ENCODE results near the gene COQ4.
"Not testable (repeated sequence)": the region's sequence is repeated elsewhere in the genome, so short reads cannot be mapped to it uniquely, and the experiment has no call there.

Gene COQ4

DNA sequence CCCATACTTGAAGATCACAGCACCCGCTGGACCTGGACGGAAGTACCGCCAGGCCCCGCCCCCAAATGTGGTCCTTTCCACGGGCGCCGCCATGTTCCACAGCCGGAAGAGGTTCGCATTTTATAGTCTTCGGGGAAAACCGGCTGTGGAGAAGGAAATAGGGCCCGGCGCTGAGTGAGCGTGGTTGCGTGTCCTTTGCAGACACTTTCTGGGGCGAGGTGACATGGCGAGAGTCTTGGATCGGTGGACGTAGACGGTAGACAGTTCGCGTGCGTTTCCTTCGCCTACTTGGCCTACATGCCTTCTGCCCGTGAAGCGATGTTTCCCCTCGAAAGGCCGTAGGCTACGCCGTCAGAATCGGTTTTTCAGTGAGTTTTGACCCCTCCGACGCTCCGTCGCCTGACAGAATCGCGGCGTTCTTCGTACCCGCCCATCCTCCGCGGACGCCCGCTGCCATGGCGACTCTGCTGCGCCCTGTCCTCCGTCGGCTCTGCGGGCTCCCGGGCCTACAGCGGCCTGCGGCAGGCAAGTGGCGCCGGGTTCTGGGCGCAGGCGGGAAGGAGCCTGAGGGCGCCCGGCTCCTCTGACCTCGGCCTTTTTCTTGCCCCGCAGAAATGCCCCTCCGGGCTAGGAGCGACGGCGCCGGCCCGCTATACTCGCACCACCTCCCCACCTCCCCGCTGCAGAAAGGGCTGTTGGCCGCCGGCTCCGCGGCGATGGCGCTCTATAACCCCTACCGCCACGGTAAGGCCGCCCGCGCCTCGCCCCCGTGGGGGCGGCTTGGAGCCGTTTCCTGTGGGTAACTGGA lies at the start of gene COQ4, which contains the start of gene TRUB2:
TSS of gene COQ4 (plus strand) at position 436 of the 808 bp plus-strand sequence. CDS start at position 456, 20 bp downstream.
TSS of gene TRUB2 (minus strand) at position 44 of the 808 bp plus-strand sequence. CDS start at position 5, 39 bp downstream.
- DNase-seq (ENCODE audit: low read depth) = peak; percentile 88

- no peak for DNase-seq (ENCODE audit: low read depth)
These were observed 48.4 kb upstream of the COQ4 start for GRCh38 chr9:128274245-128274644.

- no peak for DNase-seq (ENCODE audit: low read depth)
These were observed 47.2 kb upstream of the COQ4 start, which contains the start of gene GOLGA2 for GRCh38 chr9:128275198-128276007. Gene GOLGA2, minus strand, starts transcription at chr9:128276007. Its CDS starts 31 bp downstream, at chr9:128275976.

DNA sequence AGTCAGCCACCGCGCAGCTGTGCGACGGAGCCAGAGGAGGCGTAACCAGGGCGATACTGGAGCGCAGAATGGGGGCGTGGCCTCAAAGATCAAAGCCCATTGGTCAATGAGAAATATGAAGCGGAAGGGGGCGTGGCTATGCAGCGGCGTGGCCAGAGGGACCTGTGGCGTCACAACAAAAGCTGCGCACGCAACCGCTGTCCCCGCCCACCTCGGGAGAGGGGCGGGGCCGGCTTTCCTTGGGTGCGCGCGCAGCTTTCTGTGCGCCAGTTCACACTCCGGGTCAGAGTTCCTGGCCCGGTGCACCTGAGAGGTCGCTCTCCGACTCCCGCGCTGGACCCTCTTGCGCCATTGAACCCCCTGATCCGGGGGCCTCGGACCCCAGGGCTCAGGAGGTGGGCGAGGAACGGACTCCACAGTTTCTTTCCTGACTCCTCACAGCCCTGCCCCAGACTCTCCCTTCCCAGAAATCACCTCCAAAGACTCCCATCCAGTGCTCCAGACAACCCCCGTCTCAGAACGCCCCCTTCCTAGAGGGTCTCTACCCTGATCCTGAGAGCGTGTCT lies 46.5 kb upstream of the COQ4 start, which contains the start of gene SWI5:
TSS of gene SWI5 (plus strand) at position 269 of the 566 bp plus-strand sequence.
- peak; percentile 99 for DNase-seq (ENCODE audit: low read depth)

DNA sequence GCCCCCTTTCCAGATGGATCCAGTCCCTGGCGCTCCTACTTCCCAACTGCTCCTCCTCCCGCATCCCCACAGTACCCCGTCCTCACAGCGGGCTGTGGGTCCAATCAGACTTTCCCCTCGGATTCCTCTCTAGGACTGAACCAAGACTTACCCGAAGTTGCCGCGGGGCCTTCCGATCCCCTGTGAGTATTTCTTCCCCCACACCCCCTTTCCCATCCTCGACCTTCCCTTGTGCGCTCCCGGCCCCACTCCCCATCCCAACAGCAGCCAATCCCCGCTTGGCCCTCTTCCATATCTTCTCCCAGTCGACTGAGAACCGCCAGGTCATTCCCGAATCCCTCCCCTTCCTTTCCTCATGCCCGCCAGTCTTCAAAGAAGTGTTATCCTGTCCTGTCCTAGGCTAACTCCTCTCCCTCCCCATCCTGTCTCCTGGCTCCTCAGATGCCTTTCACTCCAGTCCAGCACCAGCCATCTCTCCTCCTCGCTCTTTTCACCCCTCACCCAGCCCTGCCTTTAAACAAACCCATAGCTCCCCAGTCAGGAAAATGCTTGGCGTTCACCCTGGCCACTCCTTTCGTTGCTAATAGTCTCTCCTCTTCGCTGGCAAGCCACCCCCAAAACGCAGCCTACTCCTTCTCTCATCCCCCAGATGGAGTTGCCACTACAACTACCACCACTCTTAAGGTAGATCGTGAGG lies 45.9 kb upstream of the COQ4 start:
- DNase-seq (ENCODE audit: low read depth) = no peak

DNA sequence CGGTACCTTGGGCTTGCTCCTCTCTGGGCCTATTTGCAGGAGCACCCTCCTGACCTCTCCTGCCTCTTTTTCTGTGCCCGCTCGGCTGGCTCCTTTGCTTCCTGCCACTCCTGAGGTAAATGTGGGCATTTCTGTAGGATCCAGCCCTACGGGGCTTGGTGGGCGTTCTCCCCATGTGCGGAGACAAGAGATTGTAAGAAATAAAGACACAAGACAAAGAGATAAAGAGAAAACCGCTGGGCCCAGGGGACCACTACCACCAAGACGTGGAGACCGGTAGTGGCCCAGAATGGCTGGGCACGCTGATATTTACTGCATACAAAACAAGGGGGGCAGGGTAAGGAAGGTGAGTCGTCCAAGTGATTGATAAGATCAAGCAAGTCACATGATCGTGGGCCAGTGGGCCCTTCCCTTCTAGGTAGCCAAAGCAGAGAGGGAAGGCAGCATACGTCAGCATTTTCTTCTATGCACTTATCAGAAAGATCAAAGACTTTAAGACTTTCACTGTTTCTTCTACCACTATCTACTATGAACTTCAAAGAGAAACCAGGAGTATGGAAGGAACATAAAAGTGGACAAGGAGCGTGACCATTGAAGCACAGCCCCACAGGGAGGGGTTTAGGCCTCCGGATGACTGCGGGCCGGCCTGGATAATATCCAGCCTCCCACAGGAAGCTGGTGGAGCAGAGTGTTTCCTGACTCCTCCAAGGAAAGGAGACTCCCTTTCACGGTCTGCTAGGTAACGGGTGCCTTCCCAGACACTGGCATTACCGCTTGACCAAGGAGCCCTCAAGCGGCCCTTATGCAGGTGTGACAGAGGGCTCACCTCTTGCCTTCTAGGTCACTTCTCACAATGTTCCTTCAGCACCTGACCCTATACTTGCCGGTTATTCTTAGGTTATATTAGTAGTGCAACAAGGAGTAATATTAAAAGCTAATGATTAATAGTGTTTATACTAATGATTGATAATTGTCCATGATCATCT lies 43.3 kb upstream of the COQ4 start:
- not testable (repeated sequence) for DNase-seq (ENCODE audit: low read depth)

GRCh38 chr9:128280084-128280622 lies 42.5 kb upstream of the COQ4 start:
- DNase-seq (ENCODE audit: low read depth) = no peak

DNA sequence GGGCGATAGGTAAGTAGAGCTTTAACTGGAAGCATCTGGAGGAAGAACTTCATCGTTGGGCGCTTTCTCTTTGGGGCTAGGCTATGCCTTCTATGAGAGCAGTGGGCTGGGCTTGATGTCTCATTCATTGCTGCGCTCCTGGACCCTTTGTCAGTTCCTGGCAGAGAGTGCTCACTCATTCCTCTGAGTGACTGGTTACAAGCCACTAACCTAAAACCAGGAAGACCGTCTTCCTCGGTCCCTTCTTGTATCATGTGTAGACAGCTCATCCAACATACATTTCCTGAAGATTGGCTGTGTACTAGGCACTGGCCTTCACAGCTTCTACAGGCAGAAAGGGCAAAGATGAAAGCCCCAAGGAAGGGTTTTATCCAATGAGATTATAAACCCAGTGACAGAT lies 40.1 kb upstream of the COQ4 start:
- no peak for DNase-seq (ENCODE audit: low read depth)

- no peak for DNase-seq (ENCODE audit: low read depth)
These were observed 37.4 kb upstream of the COQ4 start for GRCh38 chr9:128285033-128285784.

DNA sequence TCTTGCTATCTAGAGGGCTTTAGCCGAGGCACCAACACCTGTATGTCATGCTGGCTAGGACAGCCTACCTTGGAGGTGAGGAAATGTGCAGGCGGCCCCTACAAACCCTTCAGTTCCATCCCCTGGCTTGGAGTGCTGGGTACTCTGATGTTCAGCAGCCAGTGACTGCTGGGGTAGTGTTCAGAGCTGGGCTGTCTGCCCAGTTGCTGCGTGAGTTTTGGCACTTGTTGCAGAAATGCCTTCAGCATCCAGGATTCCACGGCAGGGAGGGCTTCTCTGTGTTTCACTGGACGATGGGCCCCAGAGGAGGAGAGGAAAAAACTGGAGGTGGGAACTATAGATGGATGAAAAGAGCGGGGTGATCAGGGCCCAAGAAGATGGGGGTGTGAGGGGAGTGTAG lies 36.2 kb upstream of the COQ4 start:
- DNase-seq (ENCODE audit: low read depth) = no peak

- no peak for DNase-seq (ENCODE audit: low read depth)
These were observed 34.2 kb upstream of the COQ4 start for GRCh38 chr9:128288273-128289004.

GRCh38 chr9:128292009-128292408 lies 30.6 kb upstream of the COQ4 start:
- DNase-seq (ENCODE audit: low read depth) = no peak

- DNase-seq (ENCODE audit: low read depth) = no peak
These were observed 29.5 kb upstream of the COQ4 start for GRCh38 chr9:128293091-128293490.

DNA sequence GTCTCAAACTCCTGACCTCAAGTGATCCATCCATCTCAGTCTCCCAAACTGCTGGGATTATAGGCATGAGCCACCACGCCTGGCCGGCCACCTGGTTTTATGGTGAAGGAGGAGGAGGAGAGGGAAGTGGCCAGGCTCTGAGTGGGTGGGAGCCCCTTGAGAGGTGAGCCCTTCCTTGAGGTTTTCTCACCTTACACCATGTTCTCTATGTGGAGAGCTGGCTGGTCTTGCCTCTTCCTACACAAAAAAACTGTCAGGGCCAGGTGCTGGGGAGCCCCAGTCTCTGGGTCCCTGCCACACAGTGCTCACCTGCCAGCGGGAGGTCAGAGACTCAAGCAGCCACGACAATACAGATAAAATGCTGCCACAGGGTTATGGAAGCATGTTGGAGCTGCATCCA lies 28.5 kb upstream of the COQ4 start:
- no peak for DNase-seq (ENCODE audit: low read depth)

DNA sequence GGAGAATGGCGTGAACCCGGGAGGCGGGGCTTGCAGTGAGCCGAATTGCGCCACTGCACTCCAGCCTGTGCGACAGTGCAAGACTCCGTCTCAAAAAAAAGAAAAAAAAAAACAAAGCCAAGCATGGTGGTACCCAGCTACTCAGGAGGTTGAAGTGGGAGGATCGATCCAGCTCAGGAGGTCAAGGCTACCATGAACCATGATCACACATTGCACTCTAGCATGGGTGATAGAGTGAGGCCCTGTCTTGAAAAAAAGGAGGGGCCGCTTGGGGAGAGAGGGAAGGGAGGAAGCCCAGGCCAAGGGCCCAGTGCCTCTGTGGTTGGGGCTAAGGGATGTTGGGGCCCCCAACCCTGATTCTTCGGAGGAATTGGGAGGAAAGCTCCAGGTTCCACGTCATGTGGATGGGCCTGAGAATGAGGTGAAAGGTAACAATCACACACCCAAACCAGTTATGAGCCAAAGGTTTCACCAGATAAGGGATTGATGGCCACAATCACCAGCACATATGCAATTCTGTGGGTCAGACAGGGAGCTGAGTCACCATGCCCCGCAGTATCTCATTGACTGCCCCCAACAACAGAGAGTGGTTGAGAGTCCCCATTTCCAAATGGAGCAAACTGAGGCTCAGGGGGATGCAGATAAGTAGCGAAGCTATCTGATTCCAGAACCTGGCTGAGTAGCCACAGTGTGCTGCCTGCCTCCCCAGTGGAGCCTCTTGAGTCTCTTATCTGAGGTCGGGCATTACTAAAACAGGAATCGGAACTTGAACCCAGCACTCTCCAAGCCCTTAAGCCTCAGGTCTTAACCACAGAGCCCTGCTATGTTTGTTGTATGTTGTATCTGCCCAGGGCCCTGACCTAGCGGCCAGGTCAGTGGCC lies 26.1 kb upstream of the COQ4 start:
- DNase-seq (ENCODE audit: low read depth) = no peak

- DNase-seq (ENCODE audit: low read depth) = no peak
These were observed 25.3 kb upstream of the COQ4 start for GRCh38 chr9:128297221-128297773.
